Keratinocyte (primary cell): ENCODE results near the gene RASA3. TPM values are rescaled to one million over a fixed set of nuclear protein-coding genes. Genes with fewer than 3 reads are reported as not detected.

Source experiments
- DNase-seq: peaks from one replicate; pipeline ENCODE4 v3.0.0-alpha.2; 2011; ENCODE audit warnings: low read depth, missing footprints, low spot score
- FAIRE-seq: peaks from 2 replicates; lab custom pipeline; 2011; peaks lifted over from hg19 to GRCh38; lab: Jason Lieb, UNC
- H2AFZ ChIP-seq: 2 replicates; pipeline ENCODE4 v1.6.0; 2012; ENCODE audit warnings: low read length, control low read depth, inconsistent platforms; ENCODE audit not compliant: control insufficient read depth
- H3K27ac ChIP-seq: 2 replicates; pipeline ENCODE4 v1.5.1; 2011; ENCODE audit warnings: low read length; ENCODE audit not compliant: control insufficient read depth, insufficient read depth
- H3K27me3 ChIP-seq: 3 replicates; pipeline ENCODE4 v1.6.0; 2011; ENCODE audit warnings: low read length; ENCODE audit not compliant: control insufficient read depth, insufficient read depth; ENCODE audit errors: extremely low read depth
- H3K36me3 ChIP-seq, 2 experiments: 2 replicates in 1 of 2; 3 replicates in 1 of 2; pipeline ENCODE4 v1.5.1; 2011; ENCODE audit warnings: low read length in 2 of 2, mild to moderate bottlenecking in 1 of 2; ENCODE audit not compliant: control insufficient read depth in 2 of 2, insufficient read depth in 2 of 2; ENCODE audit errors: extremely low read depth in 1 of 2
- H3K4me1 ChIP-seq: 3 replicates; pipeline ENCODE4 v1.5.1; 2011; ENCODE audit warnings: low read length; ENCODE audit not compliant: control insufficient read depth, insufficient read depth; ENCODE audit errors: extremely low read depth
- H3K4me2 ChIP-seq: 3 replicates; pipeline ENCODE4 v1.6.0; 2011; ENCODE audit warnings: low read depth, low read length; ENCODE audit not compliant: control insufficient read depth, insufficient read depth; ENCODE audit errors: extremely low read depth
- H3K4me3 ChIP-seq, 3 experiments: fragments of 200-600 bp in 1 of 3; sonication (generic) in 1 of 3; 2 replicates in 2 of 3; 3 replicates in 1 of 3; pipeline ENCODE4 v1.5.1; 2011 to 2016; ENCODE audit warnings: low read length in 3 of 3, mild to moderate bottlenecking in 3 of 3, control low read depth in 2 of 3, inconsistent platforms in 1 of 3, low read depth in 1 of 3, mixed read lengths in 1 of 3, mixed run types in 1 of 3, moderate library complexity in 1 of 3; ENCODE audit not compliant: control insufficient read depth in 2 of 3, insufficient read depth in 2 of 3; ENCODE audit errors: extremely low read depth in 1 of 3
- H3K79me2 ChIP-seq: 2 replicates; pipeline ENCODE4 v1.6.0; 2012; ENCODE audit warnings: low read length; ENCODE audit not compliant: control insufficient read depth, insufficient read depth
- H3K9ac ChIP-seq: 3 replicates; pipeline ENCODE4 v1.6.0; 2011; ENCODE audit warnings: low read length; ENCODE audit not compliant: control insufficient read depth, insufficient read depth; ENCODE audit errors: extremely low read depth
- H3K9me1 ChIP-seq: 3 replicates; pipeline ENCODE4 v1.6.0; 2011; ENCODE audit warnings: low read length; ENCODE audit not compliant: control insufficient read depth, insufficient read depth; ENCODE audit errors: extremely low read depth
- H3K9me3 ChIP-seq: 2 replicates; pipeline ENCODE4 v1.5.1; 2012; ENCODE audit warnings: low read depth, low read length; ENCODE audit not compliant: control insufficient read depth
- H4K20me1 ChIP-seq: 3 replicates; pipeline ENCODE4 v1.6.0; 2011; ENCODE audit warnings: low read length; ENCODE audit not compliant: control insufficient read depth, insufficient read depth; ENCODE audit errors: extremely low read depth
- CTCF ChIP-seq, 3 experiments: IDR thresholded peaks in 1 of 3; conservative IDR thresholded peaks in 1 of 3; optimal IDR thresholded peaks in 1 of 3; 2 replicates in 2 of 3; 3 replicates in 1 of 3; pipeline versions ENCODE3 to v1.5.1; 2011; ENCODE audit warnings: low read length in 3 of 3, mild to moderate bottlenecking in 3 of 3, moderate library complexity in 2 of 3, control low read depth in 1 of 3, inconsistent platforms in 1 of 3; ENCODE audit not compliant: insufficient read depth in 2 of 3; ENCODE audit errors: extremely low read depth in 1 of 3
- EZH2 ChIP-seq: IDR thresholded peaks from one replicate; pipeline ENCODE4 v1.6.1; 2012; ENCODE audit warnings: inconsistent platforms, mild to moderate bottlenecking, low read length, moderate library complexity
- dilution Hi-C: fragments of 300-500 bp; cut with MboI; formaldehyde crosslinking; loops from one replicate; pipeline ENCODE4 v1.7.0; 2020; ENCODE audit warnings: low sequenced_read_pairs; ENCODE audit not compliant: extremely low pct_ligation_motif_present
- polyA plus RNA-seq, 5 experiments: library from polyadenylated mRNA; depleted of rRNA in 3 of 5; stranded (reverse) in 3 of 5; stranded (forward) in 1 of 5; unstranded in 1 of 5; fragments of >200 nt; gene quantifications; 1 replicate in 1 of 5; 2 replicates in 3 of 5; 3 replicates in 1 of 5; pipeline versions ENCODE4 v1.2.1 to v1.2.3, GENCODE V29; 2011 to 2012; ENCODE audit warnings: missing spikeins in 2 of 5, low read depth in 1 of 5, low replicate concordance in 1 of 5

The RASA3 gene
- polyA plus RNA-seq, 1 donor (not counting 4 experiments of a cell fraction or from before 2014, with no cell fraction given) = 4.1 TPM

- DNase-seq (no peak), FAIRE-seq (no peak)
- Histone ChIP-seq H4K20me1 (no peaks in the 10 kb centered on the region), H3K4me2 (no peak overlapping the region), H3K4me1 (peaks cover 24% of the 10 kb centered on the region), H3K9me1 (no peaks in the 10 kb centered on the region), H3K36me3 (no peaks in the 10 kb centered on the region), H3K9me3 (no peaks in the 10 kb centered on the region), H3K4me3 (no peak overlapping the region), H3K9ac (no peak overlapping the region), H3K27me3 (no peaks in the 10 kb centered on the region), H2AFZ (no peak overlapping the region), H3K27ac (no peak overlapping the region), H3K79me2 (peaks cover 5% of the 10 kb centered on the region)
- dilution Hi-C loops = no loop called here
- TF ChIP-seq CTCF (optimal IDR thresholded peaks at IDR 0.05 in 1 of 3, IDR thresholded peaks at IDR 0.05 in 1 of 3, conservative IDR thresholded peaks at IDR 0.05 in 1 of 3; ENCODE audit: extremely low read depth in 1 of 3, insufficient read depth in 2 of 3, low read length in 3 of 3) (no peak), EZH2 (no peak)
Measured at GRCh38 chr13:114061047-114061446, 71.4 kb downstream of the RASA3 start.

DNA sequence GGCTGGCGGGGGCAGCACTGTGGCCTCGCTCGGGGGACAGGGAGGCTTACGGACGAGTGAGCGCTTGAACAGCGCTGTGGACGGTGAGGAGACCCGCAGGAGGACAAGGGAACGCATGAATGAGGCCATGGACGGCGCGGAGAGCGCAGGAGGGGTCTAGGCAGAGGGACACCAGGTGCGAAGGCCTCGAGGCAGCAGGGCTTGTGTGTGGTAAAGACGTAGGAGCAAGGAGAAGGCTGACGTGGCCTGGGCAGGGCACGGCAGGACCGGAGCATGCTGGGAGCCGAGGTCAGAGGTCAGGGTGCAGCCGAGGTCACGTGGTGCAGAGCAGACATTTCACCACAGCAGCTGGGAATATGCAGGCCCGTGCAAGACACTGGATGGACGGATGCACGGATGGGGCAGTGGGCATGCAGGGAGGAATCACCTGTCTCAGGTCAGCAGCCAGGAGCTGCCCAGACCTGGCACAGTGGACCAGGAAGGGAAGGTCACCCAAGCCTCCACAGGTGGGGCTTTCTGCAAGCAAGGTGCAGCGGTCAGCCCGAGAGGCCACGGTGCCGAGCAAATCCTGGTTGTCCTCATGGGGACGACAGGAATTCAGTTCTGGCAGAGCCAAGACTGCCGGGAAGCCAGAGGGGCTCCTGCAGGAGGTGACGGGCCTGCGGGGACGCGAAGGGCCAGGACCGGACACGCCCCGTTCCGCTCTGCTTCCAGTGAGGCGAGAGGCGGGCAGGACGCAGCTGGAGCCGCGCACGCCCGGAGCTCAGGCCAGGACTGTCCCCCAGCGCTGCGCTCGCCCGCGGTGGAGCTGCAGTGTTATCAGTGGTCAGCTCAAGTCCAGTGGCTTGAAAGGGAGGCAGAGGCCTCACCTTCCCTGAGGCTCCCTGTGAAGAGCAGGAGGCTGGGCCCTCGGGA is 72.2 kb downstream of the RASA3 start:
- Histone ChIP-seq H3K9ac (no peak overlapping the region), H3K4me3 (no peak overlapping the region), H4K20me1 (no peaks in the 10 kb centered on the region), H3K9me1 (no peaks in the 10 kb centered on the region), H3K4me2 (no peak overlapping the region), H3K9me3 (no peaks in the 10 kb centered on the region), H3K79me2 (peaks cover 5% of the 10 kb centered on the region), H3K27ac (no peak overlapping the region), H2AFZ (no peak overlapping the region), H3K4me1 (peaks cover 17% of the 10 kb centered on the region), H3K36me3 (no peaks in the 10 kb centered on the region), H3K27me3 (no peaks in the 10 kb centered on the region)
- dilution Hi-C loops = loop anchor here (10.0 kb wide), 1 partner anchor 105 kb away; no protein-coding TSS in a partner anchor
- no peak for TF ChIP-seq CTCF (optimal IDR thresholded peaks at IDR 0.05 in 1 of 3, IDR thresholded peaks at IDR 0.05 in 1 of 3, conservative IDR thresholded peaks at IDR 0.05 in 1 of 3; ENCODE audit: extremely low read depth in 1 of 3, insufficient read depth in 2 of 3, low read length in 3 of 3)
- TF ChIP-seq EZH2 = no peak
- DNase-seq (no peak), FAIRE-seq (no peak)
